ENCODE results near the gene AHNAK.

AHNAK gene

DNA sequence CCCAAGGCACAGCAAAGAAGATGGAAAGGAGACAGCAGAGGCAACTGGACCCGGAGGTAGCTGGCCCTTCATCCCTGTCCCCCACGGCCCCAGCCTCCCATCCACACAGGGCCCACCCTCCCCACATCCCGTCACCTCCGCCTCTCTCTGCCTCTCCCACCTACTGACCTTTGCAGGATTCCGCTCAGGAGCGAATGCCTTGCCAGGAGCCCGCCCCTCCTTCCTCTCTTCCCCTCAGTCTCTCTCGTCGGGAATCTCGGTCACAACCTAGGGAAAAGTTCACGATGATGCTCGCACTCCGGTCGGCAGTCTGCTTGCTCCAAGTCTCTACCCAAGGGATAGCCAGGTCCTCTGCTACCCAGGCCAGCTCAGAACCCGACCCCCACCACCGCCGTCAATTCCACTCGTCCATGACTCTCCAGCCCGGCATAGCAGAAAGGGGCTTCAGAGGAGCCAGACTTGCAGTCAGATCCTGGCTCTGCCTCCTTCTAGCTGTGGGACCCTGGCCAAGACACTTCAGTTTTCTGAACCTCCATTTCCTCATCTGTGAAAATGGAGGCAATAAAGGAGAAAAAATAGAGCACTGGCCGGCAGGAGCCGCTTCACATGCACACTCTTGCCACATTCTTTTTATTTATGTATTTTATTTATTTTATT is 10.2 kb downstream of the AHNAK start:
- no peak for DNase-seq (ENCODE audit: insufficient read length)
- TF ChIP-seq TAF1 (IDR thresholded peaks at IDR 0.05; ENCODE audit: borderline replicate concordance, low read depth, low read length) = no peak
- no peak for TF ChIP-seq POLR2A (IDR thresholded peaks at IDR 0.05; ENCODE audit: low read depth, low read length)
- FAIRE-seq = no peak

DNA sequence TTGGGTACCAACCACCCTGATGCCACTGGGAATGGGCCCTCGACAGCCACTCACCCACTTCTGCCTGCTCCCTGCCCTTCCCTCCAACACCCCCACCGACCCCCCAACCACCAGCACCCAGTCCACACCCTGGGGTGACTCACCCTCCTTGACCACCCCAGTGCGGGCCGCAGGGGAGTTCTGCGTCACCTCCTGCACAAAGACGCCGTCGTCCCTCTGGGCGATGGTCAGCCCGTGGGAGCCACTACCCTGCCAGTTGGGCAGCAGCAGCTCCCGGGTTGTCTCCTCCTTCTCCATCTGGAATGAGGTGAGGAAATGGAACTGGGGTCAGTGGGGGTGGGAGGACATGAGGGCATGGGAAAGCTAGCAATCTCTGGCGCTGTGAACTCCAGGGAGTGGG is 10.8 kb downstream of the AHNAK start:
- DNase-seq (ENCODE audit: insufficient read length) (no peak), FAIRE-seq (no peak)
- no peak for TF ChIP-seq POLR2AphosphoS5 (IDR thresholded peaks at IDR 0.05; ENCODE audit: low read depth, low read length)
- no peak for TF ChIP-seq TAF1 (IDR thresholded peaks at IDR 0.05; ENCODE audit: borderline replicate concordance, low read depth, low read length)
- TF ChIP-seq POLR2A (IDR thresholded peaks at IDR 0.05; ENCODE audit: low read depth, low read length) = no peak

DNA sequence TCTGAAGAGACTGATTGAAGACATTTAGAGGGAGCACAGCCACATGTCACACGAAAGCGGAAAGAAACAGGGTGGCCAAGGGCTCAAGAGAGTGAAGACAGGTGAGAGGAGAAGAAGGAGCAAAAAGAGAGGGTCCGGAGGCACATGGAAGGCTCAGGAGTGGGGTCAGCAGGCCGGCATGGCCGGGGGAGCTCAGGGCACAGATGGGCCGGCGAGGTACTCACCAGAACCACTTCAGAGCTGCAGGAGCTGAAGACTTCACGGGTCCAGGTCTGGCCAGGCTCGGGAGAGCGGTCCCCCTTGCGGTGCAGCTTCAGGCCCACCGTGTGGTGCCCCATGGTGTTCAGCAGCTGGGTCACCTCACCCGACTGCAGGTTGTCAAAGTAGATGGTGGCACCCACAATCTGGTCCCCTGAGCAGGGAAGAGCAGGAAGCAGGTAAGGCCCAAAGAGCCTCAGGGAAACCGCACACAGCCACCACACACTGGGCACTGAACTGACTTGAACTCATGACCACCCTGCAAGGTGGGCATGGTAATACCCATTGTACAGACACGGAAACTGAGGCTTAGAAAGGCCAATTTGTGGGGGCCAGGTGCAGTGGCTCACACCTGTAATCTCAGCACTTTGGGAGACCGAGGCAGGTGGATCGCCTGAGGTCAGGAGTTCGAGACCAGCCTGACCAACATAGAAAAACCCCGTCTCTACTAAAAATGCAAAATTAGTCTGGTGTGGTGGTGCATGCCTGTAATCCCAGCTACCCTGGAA is 11.6 kb downstream of the AHNAK start:
- FAIRE-seq = no peak
- DNase-seq (ENCODE audit: insufficient read length) = no peak
- no peak for TF ChIP-seq TAF1 (IDR thresholded peaks at IDR 0.05; ENCODE audit: borderline replicate concordance, low read depth, low read length)
- TF ChIP-seq POLR2A (IDR thresholded peaks at IDR 0.05; ENCODE audit: low read depth, low read length) = no peak
- TF ChIP-seq POLR2AphosphoS5 (IDR thresholded peaks at IDR 0.05; ENCODE audit: low read depth, low read length) = no peak

- no peak for TF ChIP-seq TAF1 (IDR thresholded peaks at IDR 0.05; ENCODE audit: borderline replicate concordance, low read depth, low read length)
- no peak for TF ChIP-seq POLR2A (IDR thresholded peaks at IDR 0.05; ENCODE audit: low read depth, low read length)
- TF ChIP-seq POLR2AphosphoS5 (IDR thresholded peaks at IDR 0.05; ENCODE audit: low read depth, low read length) = no peak
- DNase-seq (ENCODE audit: insufficient read length) (no peak), FAIRE-seq (peak; percentile 9)
Observed at GRCh38 chr11:62532096-62532495, 14.5 kb downstream of the AHNAK start.

GRCh38 chr11:62516736-62517371 is 29.8 kb downstream of the AHNAK start:
- no peak for DNase-seq (ENCODE audit: insufficient read length)
- FAIRE-seq = no peak
- TF ChIP-seq TAF1 (IDR thresholded peaks at IDR 0.05; ENCODE audit: borderline replicate concordance, low read depth, low read length) = no peak
- TF ChIP-seq POLR2A (IDR thresholded peaks at IDR 0.05; ENCODE audit: low read depth, low read length) = no peak
- no peak for TF ChIP-seq POLR2AphosphoS5 (IDR thresholded peaks at IDR 0.05; ENCODE audit: low read depth, low read length)

DNA sequence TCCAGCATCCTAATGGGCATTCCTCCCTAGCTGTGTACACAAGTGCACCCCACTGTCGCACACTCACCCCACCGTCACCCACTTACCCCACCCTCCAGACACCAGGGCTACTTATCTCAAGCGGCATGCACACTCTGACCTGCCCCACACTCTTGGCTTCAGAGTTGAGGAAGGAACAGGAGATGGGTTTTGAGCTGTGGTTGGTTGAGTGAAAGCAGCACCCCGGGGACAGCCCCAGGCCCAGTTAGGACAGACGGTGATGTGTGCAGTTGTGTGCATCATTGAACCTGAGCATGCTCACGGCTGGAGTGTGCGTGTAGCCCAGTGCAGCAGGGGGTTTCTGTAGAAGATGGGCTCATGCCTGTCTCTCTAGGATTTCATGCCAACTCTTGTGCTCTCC is 32.5 kb downstream of the AHNAK start:
- TF ChIP-seq POLR2A (IDR thresholded peaks at IDR 0.05; ENCODE audit: low read depth, low read length) = no peak
- no peak for TF ChIP-seq POLR2AphosphoS5 (IDR thresholded peaks at IDR 0.05; ENCODE audit: low read depth, low read length)
- no peak for TF ChIP-seq TAF1 (IDR thresholded peaks at IDR 0.05; ENCODE audit: borderline replicate concordance, low read depth, low read length)
- DNase-seq (ENCODE audit: insufficient read length) (no peak), FAIRE-seq (peak; percentile 68)

- no peak for DNase-seq (ENCODE audit: insufficient read length)
- FAIRE-seq = no peak
- TF ChIP-seq POLR2A (IDR thresholded peaks at IDR 0.05; ENCODE audit: low read depth, low read length) (no peak), TAF1 (IDR thresholded peaks at IDR 0.05; ENCODE audit: borderline replicate concordance, low read depth, low read length) (no peak), POLR2AphosphoS5 (IDR thresholded peaks at IDR 0.05; ENCODE audit: low read depth, low read length) (no peak)
Observed at GRCh38 chr11:62513626-62514025, 33.0 kb downstream of the AHNAK start.

- FAIRE-seq = no peak
Observed at GRCh38 chr11:62512961-62513360, 33.6 kb downstream of the AHNAK start.

GRCh38 chr11:62508336-62509058 is 38.1 kb downstream of the AHNAK start:
- FAIRE-seq (peak; percentile 86), DNase-seq (ENCODE audit: insufficient read length) (no peak)
- TF ChIP-seq POLR2AphosphoS5 (IDR thresholded peaks at IDR 0.05; ENCODE audit: low read depth, low read length) (no peak), POLR2A (IDR thresholded peaks at IDR 0.05; ENCODE audit: low read depth, low read length) (no peak), TAF1 (IDR thresholded peaks at IDR 0.05; ENCODE audit: borderline replicate concordance, low read depth, low read length) (no peak)

More at GRCh38 chr11:62512961-62513360, 33.6 kb downstream of the AHNAK start:
- no peak for DNase-seq (ENCODE audit: insufficient read length)
- no peak for TF ChIP-seq POLR2A (IDR thresholded peaks at IDR 0.05; ENCODE audit: low read depth, low read length)
- TF ChIP-seq POLR2AphosphoS5 (IDR thresholded peaks at IDR 0.05; ENCODE audit: low read depth, low read length) = no peak

- no peak for DNase-seq (ENCODE audit: insufficient read length)
- FAIRE-seq = no peak
- TF ChIP-seq POLR2AphosphoS5 (IDR thresholded peaks at IDR 0.05; ENCODE audit: low read depth, low read length) (no peak), POLR2A (IDR thresholded peaks at IDR 0.05; ENCODE audit: low read depth, low read length) (no peak), TAF1 (IDR thresholded peaks at IDR 0.05; ENCODE audit: borderline replicate concordance, low read depth, low read length) (no peak)
Observed at GRCh38 chr11:62507125-62507422, 39.5 kb downstream of the AHNAK start.

GRCh38 chr11:62506413-62507124 is 40.0 kb downstream of the AHNAK start:
- FAIRE-seq (no peak), DNase-seq (ENCODE audit: insufficient read length) (no peak)
- TF ChIP-seq POLR2AphosphoS5 (IDR thresholded peaks at IDR 0.05; ENCODE audit: low read depth, low read length) (no peak), POLR2A (IDR thresholded peaks at IDR 0.05; ENCODE audit: low read depth, low read length) (no peak), TAF1 (IDR thresholded peaks at IDR 0.05; ENCODE audit: borderline replicate concordance, low read depth, low read length) (no peak)

Data from GM12892 (cell line).